ENCODE results near the gene NEAT1.

NEAT1 gene

DNA sequence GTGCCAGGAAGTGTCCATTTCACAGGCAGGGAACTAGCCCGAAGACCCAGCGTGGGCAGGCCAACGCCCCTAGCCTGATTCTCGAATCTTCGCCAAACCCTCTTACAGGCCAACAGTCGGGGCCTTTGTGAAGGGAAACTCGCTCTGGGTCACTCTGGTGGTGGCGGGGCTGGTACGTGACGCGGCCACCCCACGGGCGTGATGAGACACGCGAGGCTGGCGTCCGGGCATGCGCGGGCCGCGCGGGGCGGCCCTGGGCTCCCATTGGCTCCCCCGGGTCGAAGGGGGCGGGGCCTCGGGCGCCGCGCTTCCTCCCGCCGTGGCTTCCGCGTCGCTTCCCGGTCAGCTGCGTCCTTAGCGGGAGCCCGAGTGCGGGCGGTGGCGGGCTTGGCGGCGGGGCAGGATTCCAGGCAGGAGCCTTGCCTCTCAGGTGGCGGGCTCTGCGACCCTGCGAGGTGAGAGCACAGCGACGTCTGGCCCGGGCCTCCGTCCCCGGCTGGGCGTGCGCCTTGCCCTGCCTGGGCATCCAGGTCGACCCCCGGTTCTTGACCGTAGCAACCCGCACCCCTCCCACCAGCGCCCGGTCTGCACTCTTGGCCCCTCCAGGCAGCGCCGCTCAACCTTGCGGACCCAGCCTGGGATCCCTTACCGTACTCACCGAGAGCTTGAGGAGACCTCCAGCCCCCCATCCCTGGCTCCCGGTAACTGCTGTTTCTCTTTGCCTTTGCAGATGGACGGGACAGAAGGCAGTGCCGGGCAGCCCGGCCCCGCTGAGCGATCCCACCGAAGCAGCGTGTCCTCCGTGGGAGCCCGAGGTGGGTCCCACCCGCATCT, 36.1 kb upstream of the NEAT1 start, which contains the start of gene FRMD8:
FRMD8 (plus strand) TSS at position 331 of the 834 bp plus-strand sequence; CDS start at position 731, 400 bp downstream.
- DNase-seq (ENCODE audit: low read depth, low spot score), result peak; percentile 48
- peak within 1 kb of the TSS; percentile 88 for H3K4me3 ChIP-seq (ENCODE audit: low read length)

DNA sequence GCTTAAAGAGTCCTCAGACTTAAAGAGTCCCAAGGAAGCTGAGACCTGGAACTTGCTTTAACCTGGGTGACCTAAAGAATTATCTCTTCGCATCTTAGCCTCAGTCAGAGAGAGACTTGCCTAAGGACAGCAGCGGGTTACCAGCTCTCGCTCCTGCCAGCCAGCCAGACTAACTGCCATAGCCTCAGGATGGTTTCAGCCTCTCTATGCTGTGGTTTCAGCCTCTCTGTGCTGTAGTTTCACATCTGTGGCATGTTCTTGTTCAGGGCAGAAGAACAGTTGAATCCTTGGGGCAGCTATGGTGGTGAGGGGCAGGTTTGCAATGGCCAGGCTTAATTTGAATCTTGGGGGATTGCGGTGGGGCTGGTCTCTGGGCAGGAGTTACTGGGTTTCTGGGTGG, 33.9 kb upstream of the NEAT1 start:
- DNase-seq (ENCODE audit: low read depth, low spot score), result no peak
- no peak overlapping the region for H3K4me3 ChIP-seq (ENCODE audit: low read length)

DNA sequence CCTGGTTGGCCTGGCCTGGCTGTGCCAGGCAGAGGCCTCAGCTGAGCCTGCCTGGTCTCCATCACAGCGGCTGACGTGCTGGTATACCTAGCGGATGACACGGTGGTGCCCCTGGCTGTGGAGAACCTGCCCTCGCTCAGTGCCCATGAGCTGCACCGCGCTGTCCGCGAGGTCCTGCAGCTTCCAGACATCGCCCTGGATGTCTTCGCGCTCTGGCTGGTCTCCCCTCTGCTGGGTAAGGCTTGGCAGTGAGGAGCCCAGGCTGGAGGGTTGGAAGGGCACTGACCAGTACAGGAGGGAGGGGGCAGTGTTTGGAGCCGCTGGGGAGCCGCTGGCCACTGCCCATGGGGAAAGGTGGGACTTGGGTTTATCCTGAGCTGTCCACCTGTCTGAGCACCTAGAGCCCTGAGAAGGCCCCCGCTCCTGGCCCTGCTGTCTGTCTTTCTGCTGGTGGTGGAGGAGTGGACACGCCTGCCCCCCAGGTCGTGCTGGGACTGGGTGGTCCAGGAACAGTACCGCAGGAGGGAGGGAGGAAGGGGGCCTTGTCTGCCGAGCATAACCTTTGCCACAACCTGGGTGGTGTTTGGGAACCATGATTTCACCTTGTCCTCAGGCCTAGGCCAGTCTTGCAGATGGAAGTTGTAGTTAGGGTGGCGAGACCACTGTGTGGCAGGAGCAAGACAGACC, 33.2 kb upstream of the NEAT1 start:
- DNase-seq (ENCODE audit: low read depth, low spot score), result no peak
- H3K4me3 ChIP-seq (ENCODE audit: low read length), result no peak overlapping the region

DNA sequence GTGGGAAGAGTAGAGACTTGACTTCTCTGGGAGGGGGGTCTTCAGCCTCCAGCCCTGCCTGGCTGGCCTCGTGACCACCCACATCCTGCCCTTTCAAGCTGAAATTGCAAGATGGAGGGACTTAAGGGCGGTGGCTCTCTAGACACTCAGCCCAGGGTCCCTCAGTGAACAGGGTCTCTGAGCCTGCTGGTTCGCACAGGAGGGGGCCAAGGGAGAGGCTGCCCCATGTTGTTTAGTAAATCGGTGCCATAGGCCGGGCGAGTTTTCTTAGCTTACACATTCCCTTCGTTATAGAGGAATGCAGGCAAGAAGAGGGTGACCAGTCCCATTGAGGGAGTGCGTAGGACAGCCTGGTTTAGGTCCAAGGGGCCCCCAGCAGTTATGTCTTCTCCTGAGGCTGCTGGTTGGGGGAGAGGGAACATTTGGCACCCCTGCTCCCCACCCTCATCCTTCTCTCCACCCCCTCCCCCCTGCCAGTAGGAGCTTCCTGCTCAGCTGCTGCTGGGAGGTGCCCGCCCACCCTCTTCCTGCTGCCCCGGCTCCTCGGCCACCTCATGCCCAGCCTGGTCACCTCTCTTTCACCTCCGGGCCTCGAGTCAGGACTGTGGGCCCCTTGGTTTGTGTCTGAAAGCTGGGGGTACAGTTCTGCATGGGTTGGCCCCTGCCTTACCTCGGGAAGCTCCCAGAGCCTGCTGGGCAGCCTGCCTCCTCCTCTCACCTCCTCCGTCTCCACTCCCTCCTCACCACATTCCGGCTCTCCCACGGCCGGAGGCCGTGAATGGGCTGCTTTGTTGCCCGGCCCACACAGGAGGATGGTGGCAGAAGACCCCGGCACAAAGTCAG, 32.3 kb upstream of the NEAT1 start:
- H3K4me3 ChIP-seq (ENCODE audit: low read length), result no peak overlapping the region
- no peak for DNase-seq (ENCODE audit: low read depth, low spot score)

DNA sequence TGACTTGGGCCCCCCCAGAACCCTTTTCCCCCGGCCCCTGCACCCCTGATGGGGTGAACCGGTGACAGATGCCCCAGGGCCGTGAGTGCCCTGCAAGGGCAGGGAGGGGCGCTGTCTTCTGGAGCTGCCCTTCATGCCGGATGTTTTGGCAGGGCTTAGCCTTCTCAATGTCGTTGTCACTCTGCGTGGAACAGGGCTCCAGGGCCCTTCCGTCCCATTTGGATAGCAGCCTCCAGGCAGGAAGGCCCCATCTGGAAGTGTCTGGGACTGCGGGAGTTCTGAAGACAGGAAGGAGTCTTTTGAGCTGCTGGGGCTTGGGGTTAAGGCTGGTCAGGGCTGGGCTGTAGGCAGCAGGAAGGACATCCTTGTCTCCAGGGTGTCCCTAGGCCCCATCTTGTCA, 31.6 kb upstream of the NEAT1 start:
- no peak for DNase-seq (ENCODE audit: low read depth, low spot score)
- no peak overlapping the region for H3K4me3 ChIP-seq (ENCODE audit: low read length)

DNA sequence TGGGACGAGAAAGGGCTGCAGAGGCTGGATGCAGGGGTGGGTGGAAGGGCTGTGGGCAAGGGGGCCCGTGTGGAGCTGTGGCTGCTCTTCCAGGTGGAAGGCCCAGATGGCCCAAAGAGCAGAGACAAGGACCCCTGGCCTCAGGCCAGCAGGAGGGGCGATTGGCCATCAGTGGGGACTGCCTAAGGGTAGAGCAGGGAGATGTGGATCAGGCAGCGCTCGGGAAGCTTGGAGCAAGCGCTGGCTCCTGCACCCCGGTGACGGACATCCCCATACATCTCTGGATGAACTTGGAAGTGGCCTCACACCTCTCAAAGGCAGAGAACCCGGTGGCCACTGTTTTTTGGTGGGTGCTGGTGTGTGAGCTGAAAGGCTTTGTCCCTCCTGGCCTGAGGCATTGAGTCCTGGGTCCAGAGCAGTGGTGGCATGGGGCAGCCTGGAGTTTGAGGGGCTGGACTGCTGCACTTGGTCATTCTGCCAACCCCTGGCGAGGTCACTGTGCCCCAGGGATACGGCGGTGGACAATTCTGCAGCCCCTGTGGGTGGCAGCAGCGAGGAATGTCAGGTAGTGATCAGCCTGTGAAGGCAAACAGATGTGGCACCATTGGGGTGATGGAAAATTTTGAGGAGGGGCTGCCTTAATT, 30.3 kb upstream of the NEAT1 start:
- DNase-seq (ENCODE audit: low read depth, low spot score), result no peak
- H3K4me3 ChIP-seq (ENCODE audit: low read length), result no peak overlapping the region

DNA sequence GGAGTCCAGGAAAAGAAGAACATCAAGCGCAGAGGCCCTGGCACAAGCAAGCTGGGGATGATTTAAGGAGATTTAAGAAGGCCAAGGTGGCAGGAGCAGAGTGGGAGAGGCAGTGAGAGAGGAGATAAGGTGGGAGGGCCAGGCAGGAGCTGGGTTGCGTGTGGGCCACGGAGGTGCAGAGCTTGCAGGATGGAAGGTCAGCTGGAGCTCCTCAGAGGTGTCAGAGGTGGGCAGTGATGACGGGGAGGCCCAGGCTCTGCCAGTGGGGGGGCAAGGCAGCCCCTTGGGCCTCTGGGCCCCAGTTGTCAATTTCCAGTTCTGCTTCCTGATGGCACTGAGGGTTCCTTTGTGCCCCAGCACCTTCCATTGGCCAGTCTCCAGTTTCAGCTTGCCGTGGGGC, 29.7 kb upstream of the NEAT1 start:
- no peak overlapping the region for H3K4me3 ChIP-seq (ENCODE audit: low read length)
- DNase-seq (ENCODE audit: low read depth, low spot score), result no peak

DNA sequence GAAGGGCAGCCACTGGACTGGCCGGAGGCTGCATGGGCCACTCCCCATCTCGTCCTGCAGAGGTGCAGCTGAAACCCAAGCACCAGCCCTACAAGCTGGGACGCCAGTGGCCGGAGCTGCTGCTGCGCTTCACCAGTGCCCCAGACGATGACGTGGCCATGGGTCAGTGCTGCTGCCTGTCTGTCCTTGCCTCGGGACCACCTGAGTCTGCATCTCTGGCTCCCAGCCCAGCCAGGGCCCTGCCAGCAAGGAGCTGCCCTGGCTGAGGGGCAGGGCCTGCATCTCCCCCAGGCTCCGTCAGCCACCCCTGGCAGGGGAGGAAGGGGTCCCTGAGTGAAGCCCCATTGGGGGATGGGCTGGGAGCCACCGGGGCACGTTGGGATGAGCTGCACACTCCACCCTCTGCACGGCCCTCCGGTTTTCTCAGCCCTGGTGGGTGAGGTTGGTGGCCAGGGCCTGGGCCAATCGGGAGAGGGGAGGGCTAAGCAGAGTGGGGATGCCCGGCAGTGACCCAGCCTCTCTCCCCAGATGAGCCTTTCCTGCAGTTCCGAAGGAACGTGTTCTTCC, 29.0 kb upstream of the NEAT1 start:
- no peak overlapping the region for H3K4me3 ChIP-seq (ENCODE audit: low read length)
- no peak for DNase-seq (ENCODE audit: low read depth, low spot score)

DNA sequence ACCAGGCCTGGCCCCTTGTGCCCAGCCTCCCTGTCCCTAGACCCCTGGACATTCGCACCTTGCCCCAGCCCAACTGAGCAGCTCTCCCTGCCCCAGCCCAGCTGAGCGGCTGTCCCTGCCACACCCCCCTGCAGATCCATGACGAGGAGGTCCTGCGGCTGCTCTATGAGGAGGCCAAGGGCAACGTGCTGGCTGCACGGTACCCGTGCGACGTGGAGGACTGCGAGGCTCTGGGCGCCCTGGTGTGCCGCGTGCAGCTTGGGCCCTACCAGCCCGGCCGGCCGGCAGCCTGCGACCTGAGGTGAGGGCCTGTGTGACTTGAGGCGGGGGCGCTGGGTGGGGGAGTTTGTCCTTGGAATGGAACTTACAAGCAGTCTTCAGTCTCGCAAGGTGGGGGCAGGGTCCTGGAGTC, 28.5 kb upstream of the NEAT1 start:
- no peak for DNase-seq (ENCODE audit: low read depth, low spot score)
- H3K4me3 ChIP-seq (ENCODE audit: low read length), result no peak overlapping the region

DNA sequence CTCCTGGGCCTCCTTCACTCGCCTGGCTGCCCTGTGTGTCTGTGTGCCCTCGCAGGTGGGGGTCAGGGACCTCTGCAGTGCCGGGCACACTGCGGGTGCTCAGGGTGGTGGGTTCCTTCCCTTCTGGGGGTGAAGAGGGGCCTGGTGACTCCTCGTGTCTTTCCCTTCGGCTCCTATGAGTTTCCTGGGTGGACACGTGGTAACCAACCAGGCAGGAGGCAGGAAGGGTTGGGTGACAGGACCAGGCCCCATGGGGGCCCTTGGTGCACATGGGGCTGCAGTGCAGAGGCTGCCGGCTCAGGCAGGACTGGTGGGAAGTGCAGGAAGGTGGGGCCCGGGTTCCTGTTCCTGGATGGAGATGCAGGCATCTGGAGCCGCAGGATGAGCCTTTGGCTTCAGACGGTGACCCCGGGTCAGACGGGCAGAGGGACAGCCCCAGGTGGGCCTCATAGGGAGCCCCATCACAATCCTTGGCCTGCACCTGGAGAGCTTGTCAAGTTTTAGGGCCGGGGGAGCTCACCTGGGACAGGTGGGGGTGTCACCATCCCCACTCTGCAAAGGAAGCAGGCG, 26.6 kb upstream of the NEAT1 start:
- no peak for DNase-seq (ENCODE audit: low read depth, low spot score)

DNA sequence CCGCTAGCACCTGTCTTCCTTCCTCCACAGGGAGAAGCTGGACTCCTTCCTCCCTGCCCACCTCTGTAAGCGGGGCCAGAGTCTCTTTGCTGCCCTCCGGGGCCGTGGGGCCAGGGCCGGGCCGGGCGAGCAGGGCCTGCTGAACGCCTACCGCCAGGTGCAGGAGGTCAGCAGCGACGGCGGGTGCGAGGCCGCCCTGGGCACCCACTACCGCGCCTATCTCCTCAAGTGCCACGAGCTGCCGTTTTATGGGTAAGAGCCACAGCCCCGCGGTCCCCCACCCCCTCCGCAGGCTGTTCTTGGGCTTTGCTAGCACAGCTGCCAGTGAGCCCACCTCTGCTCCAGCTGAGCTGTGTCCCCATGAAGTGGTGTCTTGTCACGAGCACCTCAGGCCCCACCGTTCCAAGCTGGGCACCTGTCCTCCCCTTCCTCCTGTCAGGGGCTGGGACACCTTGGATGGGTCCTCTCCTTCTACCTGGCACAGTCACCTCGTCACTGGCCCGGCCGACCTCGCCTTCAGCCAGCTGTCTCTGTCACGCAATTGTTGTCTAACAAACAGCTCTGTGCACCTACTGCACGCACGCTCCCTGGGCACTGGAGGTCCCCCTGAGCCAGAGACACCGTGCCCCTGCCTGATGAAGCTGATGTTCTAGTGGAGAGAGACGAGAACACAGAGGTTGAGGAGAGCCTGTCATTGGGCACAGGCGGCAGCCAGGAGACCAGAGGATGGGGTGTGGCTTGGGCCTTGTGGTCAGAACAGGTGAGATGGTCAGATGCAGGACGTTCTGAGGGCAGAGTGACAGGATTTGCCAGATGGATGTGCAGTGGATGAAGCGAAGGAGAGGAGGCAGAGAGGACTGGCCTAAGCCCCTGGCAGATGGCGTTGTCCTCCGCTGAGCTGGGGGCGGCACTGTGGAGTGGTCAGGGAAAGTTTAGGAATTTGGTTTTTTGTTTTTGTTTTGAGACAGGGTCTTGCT, 25.5 kb upstream of the NEAT1 start:
- DNase-seq (ENCODE audit: low read depth, low spot score), result no peak
- H3K4me3 ChIP-seq (ENCODE audit: low read length), result no peak overlapping the region

More for the DNA sequence above, 26.6 kb upstream of the NEAT1 start:
- H3K4me3 ChIP-seq (ENCODE audit: low read length), result no peak overlapping the region

DNA sequence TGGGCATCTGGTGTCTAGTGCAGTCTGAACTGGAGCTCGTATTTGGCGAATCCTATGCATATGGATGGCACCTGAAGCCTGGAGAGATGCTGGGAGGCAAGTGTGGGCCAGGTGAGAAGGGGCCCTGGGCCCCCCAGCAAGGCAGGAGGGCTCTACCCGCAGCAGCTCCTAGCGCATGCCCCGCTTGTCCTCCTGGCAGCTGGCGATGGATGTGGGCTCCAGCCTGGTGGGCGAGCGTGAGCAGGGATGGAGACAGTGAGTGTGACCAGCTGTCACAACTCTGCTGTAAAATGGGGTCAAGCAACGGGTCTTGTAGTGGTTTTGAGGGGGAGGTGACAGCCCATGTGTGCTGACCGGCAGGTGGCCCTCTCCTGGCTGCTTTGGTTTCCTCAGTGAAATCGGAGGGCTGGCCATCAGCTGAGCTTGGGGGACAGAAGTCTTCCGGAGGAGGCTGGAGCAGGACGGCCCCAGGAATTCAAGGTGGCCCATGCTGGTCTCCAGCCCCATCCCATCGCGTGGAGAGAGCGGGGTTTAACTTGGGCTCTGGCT, 24.2 kb upstream of the NEAT1 start:
- DNase-seq (ENCODE audit: low read depth, low spot score), result no peak
- no peak overlapping the region for H3K4me3 ChIP-seq (ENCODE audit: low read length)

DNA sequence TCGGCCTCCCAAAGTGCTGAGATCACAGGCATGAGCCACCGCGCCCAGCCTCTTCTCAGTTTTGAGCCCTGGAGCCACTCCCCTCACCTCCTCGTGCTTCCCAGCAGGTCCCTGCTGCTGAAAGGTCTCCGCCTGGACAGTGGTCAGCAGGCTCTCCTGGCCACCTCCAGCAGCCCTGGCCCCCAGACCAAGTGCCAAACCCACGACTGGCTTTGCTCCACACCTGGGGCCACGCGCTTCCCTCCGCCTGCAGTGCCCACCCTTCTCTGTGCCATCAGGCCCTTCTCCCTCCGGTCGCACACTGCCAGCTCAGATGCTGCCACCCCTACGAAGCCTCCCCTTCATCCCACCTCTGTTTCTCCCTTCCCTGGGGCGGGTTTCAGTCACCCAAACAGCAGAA, 23.3 kb upstream of the NEAT1 start:
- DNase-seq (ENCODE audit: low read depth, low spot score), result no peak
- no peak overlapping the region for H3K4me3 ChIP-seq (ENCODE audit: low read length)

DNA sequence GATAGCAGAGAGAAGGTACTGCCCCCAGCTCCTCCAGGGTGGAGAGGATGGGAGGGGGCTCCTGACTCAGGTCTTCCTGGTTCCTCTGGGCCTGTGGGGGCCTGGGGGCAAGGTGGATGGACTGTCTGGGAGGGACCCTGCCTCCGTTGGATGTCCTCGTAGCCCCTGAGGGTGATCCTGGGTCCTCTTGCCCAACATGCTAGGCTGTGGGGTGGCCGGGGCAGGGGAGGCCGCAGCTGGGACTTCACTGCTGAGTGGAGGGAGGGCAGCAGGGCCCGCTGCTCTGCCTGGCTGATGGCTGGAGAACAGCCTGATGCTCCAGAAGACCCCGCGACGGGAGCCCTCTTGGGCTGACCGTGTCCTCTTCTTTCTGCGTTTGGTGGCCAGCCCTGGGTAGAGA, 22.8 kb upstream of the NEAT1 start:
- no peak for DNase-seq (ENCODE audit: low read depth, low spot score)
- no peak overlapping the region for H3K4me3 ChIP-seq (ENCODE audit: low read length)

DNA sequence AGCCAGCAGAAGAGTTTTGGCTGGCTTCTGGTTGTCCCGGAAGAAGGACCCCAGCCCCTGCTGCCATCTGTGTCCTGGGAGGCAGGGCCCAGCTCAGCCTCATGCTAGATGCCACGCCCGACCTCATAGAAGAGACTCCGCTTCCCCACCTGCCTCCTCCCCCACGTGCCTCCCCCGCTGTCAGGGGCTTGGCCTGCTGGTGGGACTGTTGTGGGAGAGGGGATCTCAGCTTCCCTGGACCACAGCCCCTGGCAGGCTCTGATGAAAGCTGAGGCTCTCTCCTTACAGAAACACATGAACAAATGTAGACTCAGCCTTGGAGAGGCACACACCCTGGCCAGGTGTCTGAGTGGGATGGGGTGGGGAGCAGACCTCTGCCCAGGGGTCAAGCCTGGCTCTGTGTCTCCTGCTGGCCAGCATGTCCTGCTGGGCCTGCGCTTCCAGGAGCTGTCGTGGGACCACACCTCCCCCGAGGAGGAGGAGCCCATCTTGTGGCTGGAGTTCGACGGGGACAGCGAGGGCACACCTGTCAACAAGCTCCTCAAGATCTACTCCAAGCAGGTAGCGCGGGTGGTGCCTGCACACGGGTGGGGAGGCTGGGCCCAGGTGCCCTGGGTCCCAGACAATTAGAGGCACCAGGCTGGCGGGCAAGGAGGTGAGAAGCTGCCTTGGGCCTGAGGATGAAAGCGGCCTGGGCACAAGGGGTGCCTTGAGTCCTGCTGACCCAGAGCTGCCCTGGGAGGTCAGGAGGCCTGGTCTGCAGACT, 22.1 kb upstream of the NEAT1 start:
- no peak overlapping the region for H3K4me3 ChIP-seq (ENCODE audit: low read length)
- DNase-seq (ENCODE audit: low read depth, low spot score), result no peak

DNA sequence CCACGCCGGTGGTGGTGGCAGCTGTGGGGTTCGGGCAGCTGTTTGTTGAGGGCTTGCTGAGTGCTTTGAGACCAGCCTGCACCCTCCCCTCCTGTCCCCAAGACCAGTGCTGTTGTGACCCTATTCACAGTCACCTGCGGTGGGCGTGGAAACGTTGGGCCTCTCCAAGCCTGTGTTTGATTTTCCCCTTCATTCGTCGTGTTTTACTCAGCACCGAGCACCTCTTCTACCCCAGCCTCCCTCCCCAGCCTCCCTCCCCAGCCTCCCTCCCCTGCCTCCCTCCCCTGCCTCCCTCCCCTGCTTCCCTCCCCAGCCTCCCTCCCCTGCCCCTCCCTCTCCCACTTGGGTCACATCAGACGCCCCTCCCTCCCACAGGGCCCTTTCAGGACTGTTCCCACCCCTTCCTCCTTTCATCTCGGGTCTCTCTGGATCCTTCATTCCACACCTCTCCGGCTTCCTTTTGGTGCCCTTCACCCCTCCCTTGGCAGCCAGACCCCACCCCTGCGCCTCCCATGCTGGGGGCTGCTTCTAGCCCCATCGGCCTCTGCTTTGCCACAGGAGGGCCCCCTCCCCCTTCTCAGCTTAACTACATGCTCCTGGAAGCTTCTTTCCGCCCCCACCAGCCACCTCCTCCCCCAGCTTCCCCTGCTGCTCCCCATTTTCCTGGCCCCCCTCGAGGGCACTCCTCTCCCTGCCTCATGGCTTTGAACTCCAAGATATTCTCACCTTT, 21.4 kb upstream of the NEAT1 start:
- H3K4me3 ChIP-seq (ENCODE audit: low read length), result no peak overlapping the region
- no peak for DNase-seq (ENCODE audit: low read depth, low spot score)

Data from Jurkat, Clone E6-1 (cell line).